Panc1 (cell line): Measurements from ENCODE around the gene EPHB6.

Source experiments
- CTCF ChIP-seq: fragments of 450-650 bp; IDR thresholded peaks from 2 replicates; pipeline ENCODE4 v1.5.1; 2017; ENCODE audit warnings: mild to moderate bottlenecking
- POLR2AphosphoS5 ChIP-seq: IDR thresholded peaks from 2 replicates; pipeline ENCODE4 v1.6.1; 2012; ENCODE audit warnings: mild to moderate bottlenecking, low read depth, low read length, moderate library complexity
- REST ChIP-seq, 2 experiments: IDR thresholded peaks; 2 replicates each; pipeline ENCODE4 v1.6.1; 2011 to 2012; ENCODE audit warnings: low read depth in 2 of 2, control low read depth in 1 of 2, low read length in 1 of 2, mild to moderate bottlenecking in 1 of 2, moderate library complexity in 1 of 2; ENCODE audit not compliant: insufficient read depth in 1 of 2
- SIN3A ChIP-seq: IDR thresholded peaks from 2 replicates; pipeline ENCODE4 v1.6.1; 2012; ENCODE audit warnings: low read depth, mild to moderate bottlenecking, low read length, moderate library complexity, borderline replicate concordance; ENCODE audit not compliant: insufficient read depth
- TCF7L2 ChIP-seq: IDR thresholded peaks from 2 replicates; pipeline ENCODE4 v1.6.1; 2011; ENCODE audit warnings: mild to moderate bottlenecking, low read depth, low read length, inconsistent platforms

GRCh38 chr7:142890874-142891485 lies 36.1 kb downstream of the EPHB6 start:
- TF ChIP-seq CTCF (no peak), POLR2AphosphoS5 (no peak), REST (IDR thresholded peaks at IDR 0.05; ENCODE audit: insufficient read depth in 1 of 2, low read depth in 2 of 2, low read length in 1 of 2) (no peak), SIN3A (no peak), TCF7L2 (no peak)
